Upper lobe of left lung (tissue), 4 donors: ENCODE measurements around the gene VAMP1.

Experiments used
- CTCF ChIP-seq, 6 experiments: fragments of 450-650 bp in 4 of 6; fragments of 200-600 bp in 2 of 6; sonication (generic) in 2 of 6; IDR thresholded peaks; one replicate each; pipeline ENCODE4 v1.5.1; 2016 to 2019; ENCODE audit warnings: antibody characterized with exemption in 6 of 6
- EP300 ChIP-seq, 4 donors: sonication (generic); formaldehyde crosslinking; IDR thresholded peaks; one replicate each; pipeline ENCODE4 v1.5.1; 2017; ENCODE audit warnings: antibody characterized with exemption in 4 of 4, control low read depth in 2 of 4

- TF ChIP-seq EP300 (IDR thresholded peaks at IDR 0.05) (no peak), CTCF (IDR thresholded peaks at IDR 0.05) (no peak)
Measured at GRCh38 chr12:6424866-6425265, 45.6 kb downstream of the VAMP1 start.
